B cell (primary cell): ENCODE data around the gene LYST. TPM values are rescaled to one million over a fixed set of nuclear protein-coding genes. Genes with fewer than 3 reads are reported as not detected.

Experiments
- ATAC-seq: fragments of 200-7000 bp; cut with Tn5 transposase; one replicate; pipeline ENCODE4 v1.10.0; 2021; ENCODE audit warnings: low read depth, mild to moderate bottlenecking, moderate number of reproducible peaks, moderate library complexity
- CTCF ChIA-PET: fragments of 350-600 bp; sonication (Branson Sonifier 250); formaldehyde crosslinking; loops from one replicate; lab custom pipeline; 2021; ENCODE audit warnings: antibody characterized with exemption, inconsistent platforms; lab: Charles Lee
- POLR2A ChIA-PET: fragments of 350-600 bp; sonication (Branson Sonifier 250); formaldehyde crosslinking; loops from one replicate; lab custom pipeline; 2021; ENCODE audit warnings: antibody characterized with exemption; lab: Charles Lee
- DNase-seq: peaks from one replicate; pipeline ENCODE4 v3.0.0; 2013
- H2AFZ ChIP-seq: 2 replicates; pipeline ENCODE4 v1.6.1; 2012; ENCODE audit warnings: mild to moderate bottlenecking, low read depth, low read length; ENCODE audit not compliant: insufficient read depth, poor library complexity, severe bottlenecking
- H3K27ac ChIP-seq, 2 donors: 1 replicate in 1 of 2; 2 replicates in 1 of 2; pipeline ENCODE4 v1.5.1; 2012 to 2013; ENCODE audit warnings: low read length in 2 of 2, mild to moderate bottlenecking in 2 of 2, moderate library complexity in 1 of 2
- H3K27me3 ChIP-seq, 4 experiments: fragments of 200-600 bp in 1 of 4; sonication (generic) in 1 of 4; replicated peaks in 1 of 4; 1 replicate in 2 of 4; 2 replicates in 2 of 4; pipeline versions ENCODE4 v1.6.1 to v1.7.0; 2013 to 2016; ENCODE audit warnings: low read length in 3 of 4, mild to moderate bottlenecking in 2 of 4, mixed read lengths in 1 of 4, moderate library complexity in 1 of 4; ENCODE audit not compliant: insufficient read depth in 4 of 4, control insufficient read depth in 3 of 4; ENCODE audit errors: control extremely low read depth in 1 of 4
- H3K36me3 ChIP-seq, 2 experiments: replicated peaks in 1 of 2; 1 replicate in 1 of 2; 2 replicates in 1 of 2; pipeline versions ENCODE4 v1.6.1 to v1.7.1; 2013; ENCODE audit warnings: low read length in 1 of 2; ENCODE audit not compliant: insufficient read depth in 2 of 2, control insufficient read depth in 1 of 2; ENCODE audit errors: control extremely low read depth in 1 of 2, extremely low read depth in 1 of 2
- H3K4me1 ChIP-seq, 2 donors: fragments of 200-600 bp in 1 of 2; sonication (generic) in 1 of 2; 1 replicate in 1 of 2; 2 replicates in 1 of 2; pipeline versions ENCODE4 v1.5.1 to v1.6.1; 2013 to 2017; ENCODE audit warnings: low read length in 2 of 2; ENCODE audit not compliant: control insufficient read depth in 2 of 2, insufficient read depth in 2 of 2
- H3K4me2 ChIP-seq: replicated peaks from 2 replicates; pipeline ENCODE3; 2012; ENCODE audit warnings: mild to moderate bottlenecking, low read depth, low read length; ENCODE audit not compliant: poor library complexity, severe bottlenecking
- H3K4me3 ChIP-seq, 5 experiments: fragments of 200-600 bp in 1 of 5; sonication (generic) in 1 of 5; 1 replicate in 3 of 5; 2 replicates in 2 of 5; pipeline versions ENCODE4 v1.5.1 to v1.7.0; 2011 to 2016; ENCODE audit warnings: low read length in 4 of 5, mild to moderate bottlenecking in 4 of 5, low read depth in 2 of 5, control low read depth in 1 of 5, moderate library complexity in 1 of 5; ENCODE audit not compliant: insufficient read depth in 1 of 5; ENCODE audit errors: control extremely low read depth in 1 of 5, extremely low read depth in 1 of 5
- H3K79me2 ChIP-seq: fragments of 200-600 bp; sonication (generic); one replicate; pipeline ENCODE4 v1.6.0; 2016; ENCODE audit warnings: low read length; ENCODE audit not compliant: control insufficient read depth, insufficient read depth
- H3K9ac ChIP-seq: fragments of 200-600 bp; sonication (generic); 2 replicates; pipeline ENCODE4 v1.6.1; 2017; ENCODE audit warnings: mild to moderate bottlenecking, low read length, moderate library complexity
- H3K9me3 ChIP-seq, 3 donors: one replicate each; pipeline versions ENCODE4 v1.6.1 to v1.7.1; 2013; ENCODE audit warnings: low read length in 2 of 3; ENCODE audit not compliant: control insufficient read depth in 2 of 3, insufficient read depth in 1 of 3; ENCODE audit errors: control extremely low read depth in 1 of 3
- H4K20me1 ChIP-seq: 2 replicates; pipeline ENCODE4 v1.6.0; 2012; ENCODE audit warnings: mild to moderate bottlenecking, low read length; ENCODE audit not compliant: insufficient read depth, control insufficient read depth, poor library complexity, severe bottlenecking
- H3K27ac Mint-ChIP-seq: one replicate; pipeline ENCODE4 v1.8.0; 2021; ENCODE audit warnings: mixed read lengths
- H3K27me3 Mint-ChIP-seq: one replicate; pipeline ENCODE4 v1.8.0; 2021; ENCODE audit warnings: mixed read lengths
- H3K4me1 Mint-ChIP-seq: one replicate; pipeline ENCODE4 v1.8.0; 2021; ENCODE audit warnings: mixed read lengths
- H3K4me3 Mint-ChIP-seq: one replicate; pipeline ENCODE4 v1.8.0; 2021; ENCODE audit warnings: mixed read lengths
- H3K9me3 Mint-ChIP-seq: one replicate; pipeline ENCODE4 v1.8.0; 2022; ENCODE audit warnings: mixed read lengths; ENCODE audit not compliant: insufficient read depth
- CTCF ChIP-seq: fragments of 200-600 bp; IDR thresholded peaks from one replicate; pipeline ENCODE4 v1.8.0; 2022; ENCODE audit warnings: antibody characterized with exemption, mild to moderate bottlenecking
- EZH2 ChIP-seq: IDR thresholded peaks from 2 replicates; pipeline ENCODE4 v1.6.1; 2012; ENCODE audit warnings: borderline replicate concordance, low read depth, mild to moderate bottlenecking, moderate library complexity, low read length; ENCODE audit not compliant: insufficient read depth, poor library complexity, severe bottlenecking
- WGBS: methylation state at CpG from one replicate; pipeline ENCODE4 v1.1.5; 2013; ENCODE audit warnings: missing lambda C conversion rate; ENCODE audit not compliant: insufficient coverage; 5-methylcytosine and 5-hydroxymethylcytosine counted together
- intact Hi-C: fragments of 100-400 bp; cut with micrococcal nuclease; formaldehyde crosslinking; loops from one replicate; pipeline ENCODE4 v1.10.0; 2022
- polyA plus RNA-seq: library from polyadenylated mRNA; depleted of rRNA; stranded (reverse); fragments of >200 nt; gene quantifications from 2 replicates; pipeline ENCODE4 v1.2.3, GENCODE V29; 2012
- total RNA-seq, 2 donors: library from RNA; stranded (reverse); fragments of 120-200 nt in 1 of 2; gene quantifications; 1 replicate in 1 of 2; 2 replicates in 1 of 2; pipeline versions ENCODE4 v1.2.3 to v1.2.4, GENCODE V29; 2013 to 2022

The LYST gene
- total and polyA plus RNA-seq, 2 donors (not counting 1 experiment from before 2014, with no cell fraction given): 50.4 to 120 TPM

- no peak overlapping the region for H3K27ac ChIP-seq
- CTCF ChIA-PET: no interaction called here
- no peak for TF ChIP-seq EZH2
- no peak for TF ChIP-seq CTCF
- Mint-ChIP-seq H3K4me3 (no peak overlapping the region), H3K9me3 (no peaks in the 10 kb centered on the region), H3K4me1 (no peaks in the 10 kb centered on the region), H3K27ac (no peak overlapping the region), H3K27me3 (no peaks in the 10 kb centered on the region)
- POLR2A ChIA-PET: no interaction called here
- no peak overlapping the region for H3K9ac ChIP-seq
- no peak overlapping the region for H3K4me2 ChIP-seq
- H4K20me1 ChIP-seq: peaks cover 8% of the 10 kb centered on the region
- H3K79me2 ChIP-seq: peaks cover 2% of the 10 kb centered on the region
- no peak overlapping the region for H2AFZ ChIP-seq
- H3K9me3 ChIP-seq: no peaks in the 10 kb centered on the region
- H3K36me3 ChIP-seq: peaks cover 13 to 70% of the 10 kb centered on the region in 2 experiments
- no peak for ATAC-seq
- intact Hi-C loops: no loop called here
- no peaks in the 10 kb centered on the region for H3K4me1 ChIP-seq
- H3K27me3 ChIP-seq: no peaks in the 10 kb centered on the region
- no CpG with 5 or more reads among the region's 3 CpGs for WGBS
- no peak overlapping the region for H3K4me3 ChIP-seq
- no peak for DNase-seq
Observed at GRCh38 chr1:235688096-235688495, 178.6 kb downstream of the LYST start.

DNA sequence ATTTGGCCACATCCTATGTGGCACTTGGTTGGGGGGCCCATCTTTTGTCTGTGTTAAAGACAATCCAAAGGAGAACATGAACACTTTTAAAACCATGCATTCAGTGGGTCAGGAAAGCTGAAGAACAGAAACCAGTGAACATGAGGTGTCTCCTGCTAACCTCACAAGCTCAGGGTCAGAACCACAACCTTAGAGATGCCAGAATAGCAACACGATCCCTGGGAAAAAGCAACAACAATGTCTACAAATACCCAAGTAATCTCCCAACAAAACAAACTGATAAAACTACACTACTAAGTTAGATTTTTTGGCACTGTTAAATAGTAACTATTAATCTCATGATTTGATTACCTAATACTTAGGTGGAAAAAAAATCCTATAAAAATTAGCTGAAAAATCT is 183.1 kb downstream of the LYST start:
- intact Hi-C loops: no loop called here
- POLR2A ChIA-PET: no interaction called here
- H3K4me1 ChIP-seq: no peaks in the 10 kb centered on the region
- no peaks in the 10 kb centered on the region for H3K9me3 Mint-ChIP-seq
- H3K36me3 ChIP-seq: peaks cover 11 to 81% of the 10 kb centered on the region in 2 experiments
- no peak overlapping the region for H3K4me3 ChIP-seq
- CTCF ChIA-PET: no interaction called here
- H3K4me2 ChIP-seq: no peak overlapping the region
- TF ChIP-seq EZH2 (no peak), CTCF (no peak)
- H2AFZ ChIP-seq: no peak overlapping the region
- no peaks in the 10 kb centered on the region for H3K4me1 Mint-ChIP-seq
- no peak overlapping the region for H3K9ac ChIP-seq
- no peak overlapping the region for H3K4me3 Mint-ChIP-seq
- no peaks in the 10 kb centered on the region for H3K27me3 ChIP-seq
- H3K27ac ChIP-seq: no peak overlapping the region
- H3K9me3 ChIP-seq: no peaks in the 10 kb centered on the region
- H4K20me1 ChIP-seq: peaks cover 8% of the 10 kb centered on the region
- DNase-seq (no peak), ATAC-seq (no peak)
- no CpG with 5 or more reads among the region's 1 CpG for WGBS
- no peak overlapping the region for H3K27ac Mint-ChIP-seq
- H3K79me2 ChIP-seq: peaks cover 2% of the 10 kb centered on the region
- H3K27me3 Mint-ChIP-seq: no peaks in the 10 kb centered on the region
